ENCODE results near the gene RFNG. TPM values are rescaled to one million over a fixed set of nuclear protein-coding genes. Genes with fewer than 3 reads are reported as not detected.

RFNG gene
- total and polyA plus RNA-seq, 2 of the 13 experiments (the other 11 are each of a cell fraction or from before 2014, with no cell fraction given): 61.4 to 64.0 TPM

GRCh38 chr17:82037092-82037888 is 14.3 kb downstream of the RFNG start, which contains the start of gene DCXR (continued):
- TF ChIP-seq TBX3 (IDR thresholded peaks at IDR 0.05; ENCODE audit: borderline replicate concordance) (peak; percentile 22; the same call in 1 of the 2 replicates), HNF4G (IDR thresholded peaks at IDR 0.05; ENCODE audit: borderline replicate concordance, low read depth, low read length) (no peak), HNF4G (CRISPR knock-in tag; IDR thresholded peaks at IDR 0.05; ENCODE audit: borderline replicate concordance, low read depth) (peak; percentile 75), TBX2 (CRISPR knock-in tag; IDR thresholded peaks at IDR 0.05; ENCODE audit: borderline replicate concordance) (peak; percentile 70; the same call in 1 of the 2 replicates), HMGXB3 (CRISPR knock-in tag; IDR thresholded peaks at IDR 0.05; ENCODE audit: borderline replicate concordance) (peak; percentile 67; the same call in 1 of the 2 replicates), ZNF20 (CRISPR knock-in tag; IDR thresholded peaks at IDR 0.05) (no peak), YEATS4 (CRISPR knock-in tag; IDR thresholded peaks at IDR 0.05; ENCODE audit: borderline replicate concordance) (peak; percentile 69; the same call in 1 of the 2 replicates), CEBPG (CRISPR knock-in tag; IDR thresholded peaks at IDR 0.05) (peak; percentile 6; the same call in 1 of the 2 replicates), DPF2 (CRISPR knock-in tag; IDR thresholded peaks at IDR 0.05; ENCODE audit: borderline replicate concordance, low read depth) (peak; percentile 43; the same call in 1 of the 2 replicates), SNRNP70 (IDR thresholded peaks at IDR 0.05; ENCODE audit: low read depth, low read length) (no peak; the same call in 1 of the 2 replicates), ZNF567 (CRISPR knock-in tag; IDR thresholded peaks at IDR 0.05; ENCODE audit: borderline replicate concordance) (0 out of 2 replicates have a peak, but pooled peaks have one; percentile 86), KDM6A (CRISPR knock-in tag; IDR thresholded peaks at IDR 0.05; ENCODE audit: low read depth) (no peak), TIGD3 (CRISPR knock-in tag; IDR thresholded peaks at IDR 0.05; ENCODE audit: borderline replicate concordance) (no peak), BRD4 (CRISPR knock-in tag; IDR thresholded peaks at IDR 0.05) (no peak), ZNF484 (CRISPR knock-in tag; IDR thresholded peaks at IDR 0.05; ENCODE audit: borderline replicate concordance, low read depth) (no peak), TFE3 (CRISPR knock-in tag; IDR thresholded peaks at IDR 0.05) (peak; percentile 21; the same call in 1 of the 2 replicates), RFX3 (CRISPR knock-in tag; IDR thresholded peaks at IDR 0.05) (no peak), USF2 (IDR thresholded peaks at IDR 0.05; ENCODE audit: low read depth, low read length) (no peak), USF2 (CRISPR knock-in tag; IDR thresholded peaks at IDR 0.05; ENCODE audit: borderline replicate concordance) (no peak; the same call in 1 of the 2 replicates)
